ENCODE data around the gene EEA1.

DNA sequence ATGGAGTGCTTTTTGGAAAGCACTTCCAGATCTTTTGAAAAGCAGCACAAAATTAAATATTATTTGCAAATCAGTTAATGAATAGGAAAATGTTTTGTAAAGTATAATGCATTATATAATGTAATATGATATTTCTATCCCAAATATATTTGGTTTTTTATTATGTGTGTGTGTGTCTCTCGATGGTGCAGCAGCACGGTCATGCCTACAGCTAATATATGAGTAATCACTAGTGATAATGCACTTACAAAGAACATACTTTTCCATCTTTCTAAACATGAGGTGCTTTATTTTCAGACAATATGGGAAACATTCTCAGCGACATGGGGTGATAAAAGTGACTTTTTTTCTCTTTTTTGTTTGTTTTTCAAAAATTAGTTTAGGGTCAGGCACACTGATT lies 1.3 kb upstream of the EEA1 start:
- TF ChIP-seq, protein P1, sequence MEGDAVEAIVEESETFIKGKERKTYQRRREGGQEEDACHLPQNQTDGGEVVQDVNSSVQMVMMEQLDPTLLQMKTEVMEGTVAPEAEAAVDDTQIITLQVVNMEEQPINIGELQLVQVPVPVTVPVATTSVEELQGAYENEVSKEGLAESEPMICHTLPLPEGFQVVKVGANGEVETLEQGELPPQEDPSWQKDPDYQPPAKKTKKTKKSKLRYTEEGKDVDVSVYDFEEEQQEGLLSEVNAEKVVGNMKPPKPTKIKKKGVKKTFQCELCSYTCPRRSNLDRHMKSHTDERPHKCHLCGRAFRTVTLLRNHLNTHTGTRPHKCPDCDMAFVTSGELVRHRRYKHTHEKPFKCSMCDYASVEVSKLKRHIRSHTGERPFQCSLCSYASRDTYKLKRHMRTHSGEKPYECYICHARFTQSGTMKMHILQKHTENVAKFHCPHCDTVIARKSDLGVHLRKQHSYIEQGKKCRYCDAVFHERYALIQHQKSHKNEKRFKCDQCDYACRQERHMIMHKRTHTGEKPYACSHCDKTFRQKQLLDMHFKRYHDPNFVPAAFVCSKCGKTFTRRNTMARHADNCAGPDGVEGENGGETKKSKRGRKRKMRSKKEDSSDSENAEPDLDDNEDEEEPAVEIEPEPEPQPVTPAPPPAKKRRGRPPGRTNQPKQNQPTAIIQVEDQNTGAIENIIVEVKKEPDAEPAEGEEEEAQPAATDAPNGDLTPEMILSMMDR (conservative IDR thresholded peaks at IDR 0.05; ENCODE audit: low read depth, low read length), result no peak
- no peak for TF ChIP-seq MAZ (IDR thresholded peaks at IDR 0.05; ENCODE audit: borderline replicate concordance, low read depth, low read length)
- TF ChIP-seq FOS (IDR thresholded peaks at IDR 0.05; ENCODE audit: low read depth, low read length), result no peak
- TF ChIP-seq RAD21 (IDR thresholded peaks at IDR 0.05; ENCODE audit: low read length), result no peak
- TF ChIP-seq POLR2A (IDR thresholded peaks at IDR 0.05; ENCODE audit: low read depth, low read length), result no peak
- TF ChIP-seq CEBPB (IDR thresholded peaks at IDR 0.05; ENCODE audit: low read depth, low read length), result no peak
- no peak for TF ChIP-seq MXI1 (IDR thresholded peaks at IDR 0.05; ENCODE audit: borderline replicate concordance, low read depth, low read length)
- TF ChIP-seq, protein P2, sequence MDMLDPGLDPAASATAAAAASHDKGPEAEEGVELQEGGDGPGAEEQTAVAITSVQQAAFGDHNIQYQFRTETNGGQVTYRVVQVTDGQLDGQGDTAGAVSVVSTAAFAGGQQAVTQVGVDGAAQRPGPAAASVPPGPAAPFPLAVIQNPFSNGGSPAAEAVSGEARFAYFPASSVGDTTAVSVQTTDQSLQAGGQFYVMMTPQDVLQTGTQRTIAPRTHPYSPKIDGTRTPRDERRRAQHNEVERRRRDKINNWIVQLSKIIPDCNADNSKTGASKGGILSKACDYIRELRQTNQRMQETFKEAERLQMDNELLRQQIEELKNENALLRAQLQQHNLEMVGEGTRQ (IDR thresholded peaks at IDR 0.05; ENCODE audit: low read depth, low read length), result no peak
- TF ChIP-seq SMC3 (IDR thresholded peaks at IDR 0.05; ENCODE audit: low read depth, low read length), result no peak
- TF ChIP-seq RFX5 (IDR thresholded peaks at IDR 0.05; ENCODE audit: low read depth, low read length), result no peak
- no peak for TF ChIP-seq NFE2L2 (IDR thresholded peaks at IDR 0.05; ENCODE audit: low read depth, low read length)
